Measurements from ENCODE around the gene CLVS2. TPM values are rescaled to one million over a fixed set of nuclear protein-coding genes. Genes with fewer than 3 reads are reported as not detected.

The CLVS2 gene
- total RNA-seq, 1 donor from 2014 or later = 0.34 TPM

- H3K4me3 Mint-ChIP-seq (ENCODE audit: low read depth) = no peak overlapping the region
- H3K27ac Mint-ChIP-seq = no peak overlapping the region
- no peaks in the 10 kb centered on the region for H3K36me3 Mint-ChIP-seq (ENCODE audit: insufficient read depth)
- no peak for DNase-seq (ENCODE audit: low spot score, unreplicated experiment)
- H3K9me3 Mint-ChIP-seq (ENCODE audit: low read depth) = no peaks in the 10 kb centered on the region
- no peaks in the 10 kb centered on the region for H3K27me3 Mint-ChIP-seq
- TF ChIP-seq CTCF (IDR thresholded peaks at IDR 0.05; ENCODE audit: unreplicated experiment) = no peak
- no peaks in the 10 kb centered on the region for H3K4me1 Mint-ChIP-seq (ENCODE audit: low read depth)
These were observed 66.6 kb downstream of the CLVS2 start for GRCh38 chr6:123062670-123063069.

GRCh38 chr6:123064038-123064437 is 68.0 kb downstream of the CLVS2 start:
- H3K4me3 Mint-ChIP-seq (ENCODE audit: low read depth) = no peak overlapping the region
- H3K27me3 Mint-ChIP-seq = no peaks in the 10 kb centered on the region
- DNase-seq (ENCODE audit: low spot score, unreplicated experiment) = no peak
- no peak for TF ChIP-seq CTCF (IDR thresholded peaks at IDR 0.05; ENCODE audit: unreplicated experiment)
- H3K36me3 Mint-ChIP-seq (ENCODE audit: insufficient read depth) = no peaks in the 10 kb centered on the region
- no peak overlapping the region for H3K27ac Mint-ChIP-seq
- no peaks in the 10 kb centered on the region for H3K9me3 Mint-ChIP-seq (ENCODE audit: low read depth)
- no peaks in the 10 kb centered on the region for H3K4me1 Mint-ChIP-seq (ENCODE audit: low read depth)

GRCh38 chr6:123074616-123075015 is 78.6 kb downstream of the CLVS2 start:
- no peak overlapping the region for H3K27ac Mint-ChIP-seq
- H3K4me3 Mint-ChIP-seq (ENCODE audit: low read depth) = no peak overlapping the region
- no peaks in the 10 kb centered on the region for H3K27me3 Mint-ChIP-seq
- H3K4me1 Mint-ChIP-seq (ENCODE audit: low read depth) = peaks cover 2% of the 10 kb centered on the region
- no peak for DNase-seq (ENCODE audit: low spot score, unreplicated experiment)
- TF ChIP-seq CTCF (IDR thresholded peaks at IDR 0.05; ENCODE audit: unreplicated experiment) = no peak
- no peaks in the 10 kb centered on the region for H3K36me3 Mint-ChIP-seq (ENCODE audit: insufficient read depth)
- no peaks in the 10 kb centered on the region for H3K9me3 Mint-ChIP-seq (ENCODE audit: low read depth)

DNA sequence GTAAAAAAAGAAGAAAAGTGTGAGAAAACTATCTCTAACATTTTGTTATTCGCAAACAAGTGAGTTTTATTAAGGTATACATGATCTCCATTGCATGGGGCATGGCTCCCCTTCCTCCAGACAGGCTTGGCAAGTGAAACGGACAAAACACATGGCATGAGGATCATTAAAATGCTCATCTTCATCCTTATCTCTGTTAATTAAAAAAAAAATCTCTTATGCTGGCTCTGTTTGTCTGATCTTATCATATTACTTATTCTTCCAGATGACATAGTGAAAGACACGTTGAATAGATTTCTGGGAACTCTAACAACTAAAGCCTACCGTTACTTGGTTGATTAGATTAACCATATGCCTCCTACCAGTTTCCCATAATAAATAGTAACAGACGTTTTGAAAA is 89.4 kb downstream of the CLVS2 start:
- no peak overlapping the region for H3K27ac Mint-ChIP-seq

DNA sequence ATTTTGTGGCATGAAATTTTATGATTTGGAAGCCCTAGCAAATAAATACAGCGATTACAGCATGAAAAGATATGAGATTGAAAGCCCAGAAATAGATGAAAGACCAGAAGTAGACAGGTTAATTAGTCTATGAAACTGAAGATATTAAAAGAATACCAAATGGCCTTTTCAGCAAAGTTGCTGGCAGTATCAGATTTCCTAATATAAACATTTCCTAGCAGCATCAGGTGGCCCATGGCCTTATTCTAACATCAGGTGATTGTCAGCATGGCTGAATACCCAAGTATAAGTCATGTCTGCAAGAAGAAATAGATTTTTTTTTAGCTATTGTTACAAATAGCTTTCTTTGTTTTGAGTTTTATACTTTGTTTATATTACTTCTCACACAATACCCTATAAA is 93.2 kb downstream of the CLVS2 start:
- H3K9me3 Mint-ChIP-seq (ENCODE audit: low read depth) = no peaks in the 10 kb centered on the region
- H3K27me3 Mint-ChIP-seq = no peaks in the 10 kb centered on the region
- H3K36me3 Mint-ChIP-seq (ENCODE audit: insufficient read depth) = no peaks in the 10 kb centered on the region
- no peak overlapping the region for H3K27ac Mint-ChIP-seq
- H3K4me1 Mint-ChIP-seq (ENCODE audit: low read depth) = peaks cover 15% of the 10 kb centered on the region
- no peak for DNase-seq (ENCODE audit: low spot score, unreplicated experiment)
- no peak overlapping the region for H3K4me3 Mint-ChIP-seq (ENCODE audit: low read depth)
- no peak for TF ChIP-seq CTCF (IDR thresholded peaks at IDR 0.05; ENCODE audit: unreplicated experiment)

More for the DNA sequence above, 89.4 kb downstream of the CLVS2 start:
- Mint-ChIP-seq H3K4me3 (ENCODE audit: low read depth) (no peak overlapping the region), H3K4me1 (ENCODE audit: low read depth) (peaks cover 5% of the 10 kb centered on the region), H3K27me3 (no peaks in the 10 kb centered on the region), H3K36me3 (ENCODE audit: insufficient read depth) (no peaks in the 10 kb centered on the region), H3K9me3 (ENCODE audit: low read depth) (no peaks in the 10 kb centered on the region)
- TF ChIP-seq CTCF (IDR thresholded peaks at IDR 0.05; ENCODE audit: unreplicated experiment) = no peak
- DNase-seq (ENCODE audit: low spot score, unreplicated experiment) = no peak
